Measurements from ENCODE around the gene C1orf210.

Gene C1orf210

GRCh38 chr1:43267818-43268425 lies 17.5 kb downstream of the C1orf210 start:
- H3K4me3 ChIP-seq (ENCODE audit: low read depth, low read length), result no peak overlapping the region
- POLR2A ChIA-PET, result no interaction called here
- DNase-seq (ENCODE audit: low read depth, low spot score), result no peak
- CTCF ChIA-PET, result interaction anchor here (0.9 kb wide), 1 partner anchor 41 kb away, joined by 5 read pairs; no protein-coding TSS in a partner anchor
- TF ChIP-seq CTCF (IDR thresholded peaks at IDR 0.05; ENCODE audit: insufficient read depth, low read length, missing control alignments), result no peak

GRCh38 chr1:43267291-43267805 lies 18.0 kb downstream of the C1orf210 start:
- ChIA-PET POLR2A (no interaction called here), CTCF (interaction anchor here (0.9 to 1.0 kb wide), 2 partner anchors 30 to 40 kb away, joined by 3 to 5 read pairs; no protein-coding TSS in a partner anchor)
- H3K4me3 ChIP-seq (ENCODE audit: low read depth, low read length), result no peak overlapping the region
- DNase-seq (ENCODE audit: low read depth, low spot score), result peak; percentile 77
- TF ChIP-seq CTCF (IDR thresholded peaks at IDR 0.05; ENCODE audit: insufficient read depth, low read length, missing control alignments), result no peak

- no peak for TF ChIP-seq CTCF (IDR thresholded peaks at IDR 0.05; ENCODE audit: insufficient read depth, low read length, missing control alignments)
- ChIA-PET CTCF (interaction anchor here (0.6 to 1.0 kb wide), 2 partner anchors 27 to 29 kb away, joined by 3 read pairs; no protein-coding TSS in a partner anchor), POLR2A (no interaction called here)
- H3K4me3 ChIP-seq (ENCODE audit: low read depth, low read length), result no peak overlapping the region
- DNase-seq (ENCODE audit: low read depth, low spot score), result no peak
These were observed 18.5 kb downstream of the C1orf210 start for GRCh38 chr1:43266881-43267280.

- ChIA-PET POLR2A (no interaction called here), CTCF (no interaction called here)
- no peak for DNase-seq (ENCODE audit: low read depth, low spot score)
- no peak overlapping the region for H3K4me3 ChIP-seq (ENCODE audit: low read depth, low read length)
- TF ChIP-seq CTCF (IDR thresholded peaks at IDR 0.05; ENCODE audit: insufficient read depth, low read length, missing control alignments), result no peak
These were observed 19.9 kb downstream of the C1orf210 start for GRCh38 chr1:43265431-43265830.

GRCh38 chr1:43258370-43258769 lies 27.0 kb downstream of the C1orf210 start:
- DNase-seq (ENCODE audit: low read depth, low spot score), result no peak
- CTCF ChIA-PET, result interaction anchor here (1.3 kb wide), 1 partner anchor 21 kb away, joined by 6 read pairs; no protein-coding TSS in a partner anchor
- H3K4me3 ChIP-seq (ENCODE audit: low read depth, low read length), result no peak overlapping the region
- POLR2A ChIA-PET, result no interaction called here
- TF ChIP-seq CTCF (IDR thresholded peaks at IDR 0.05; ENCODE audit: insufficient read depth, low read length, missing control alignments), result no peak

- DNase-seq (ENCODE audit: low read depth, low spot score), result no peak
- ChIA-PET CTCF (no interaction called here), POLR2A (no interaction called here)
- no peak overlapping the region for H3K4me3 ChIP-seq (ENCODE audit: low read depth, low read length)
- TF ChIP-seq CTCF (IDR thresholded peaks at IDR 0.05; ENCODE audit: insufficient read depth, low read length, missing control alignments), result no peak
These were observed 28.5 kb downstream of the C1orf210 start for GRCh38 chr1:43256675-43257570.
